Measurements from ENCODE around the gene C2CD2.
"Not testable (repeated sequence)": the region's sequence is repeated elsewhere in the genome, so short reads cannot be mapped to it uniquely, and the experiment has no call there.

The C2CD2 gene

DNA sequence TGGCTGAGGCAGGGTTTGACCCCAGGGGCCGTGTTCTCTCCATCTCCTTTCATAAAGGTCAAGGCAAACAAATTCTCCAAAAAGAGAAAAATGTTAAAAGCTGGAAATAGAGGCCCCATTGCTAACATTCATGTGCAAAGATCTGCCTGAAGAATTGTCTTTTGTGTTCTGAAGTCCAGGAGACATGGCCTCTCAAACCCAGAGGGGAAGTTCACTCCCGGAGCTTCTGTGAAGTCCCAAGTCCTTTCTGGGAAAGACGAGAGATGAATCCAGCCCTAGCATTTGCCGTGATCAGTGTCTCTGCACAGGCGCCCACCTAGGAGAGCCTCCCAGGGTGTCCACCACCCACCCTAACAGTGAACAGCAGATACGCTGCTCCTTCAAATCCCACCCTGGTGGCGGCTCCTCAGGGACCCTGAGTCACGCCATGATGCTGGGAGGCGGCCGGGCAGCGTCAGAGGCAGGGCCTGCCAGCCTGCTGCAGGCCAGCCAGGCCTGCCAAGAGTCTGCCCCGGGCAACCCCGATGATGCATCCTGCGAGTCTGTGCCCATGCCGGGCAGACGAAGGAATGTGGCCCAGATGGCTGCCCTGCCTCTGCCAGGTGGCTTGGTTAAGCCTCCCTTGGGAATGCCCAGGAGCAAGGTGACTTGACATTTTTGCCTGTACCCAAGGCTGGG, 5.2 kb upstream of the C2CD2 start:
- DNase-seq (ENCODE audit: low spot score): no peak

DNA sequence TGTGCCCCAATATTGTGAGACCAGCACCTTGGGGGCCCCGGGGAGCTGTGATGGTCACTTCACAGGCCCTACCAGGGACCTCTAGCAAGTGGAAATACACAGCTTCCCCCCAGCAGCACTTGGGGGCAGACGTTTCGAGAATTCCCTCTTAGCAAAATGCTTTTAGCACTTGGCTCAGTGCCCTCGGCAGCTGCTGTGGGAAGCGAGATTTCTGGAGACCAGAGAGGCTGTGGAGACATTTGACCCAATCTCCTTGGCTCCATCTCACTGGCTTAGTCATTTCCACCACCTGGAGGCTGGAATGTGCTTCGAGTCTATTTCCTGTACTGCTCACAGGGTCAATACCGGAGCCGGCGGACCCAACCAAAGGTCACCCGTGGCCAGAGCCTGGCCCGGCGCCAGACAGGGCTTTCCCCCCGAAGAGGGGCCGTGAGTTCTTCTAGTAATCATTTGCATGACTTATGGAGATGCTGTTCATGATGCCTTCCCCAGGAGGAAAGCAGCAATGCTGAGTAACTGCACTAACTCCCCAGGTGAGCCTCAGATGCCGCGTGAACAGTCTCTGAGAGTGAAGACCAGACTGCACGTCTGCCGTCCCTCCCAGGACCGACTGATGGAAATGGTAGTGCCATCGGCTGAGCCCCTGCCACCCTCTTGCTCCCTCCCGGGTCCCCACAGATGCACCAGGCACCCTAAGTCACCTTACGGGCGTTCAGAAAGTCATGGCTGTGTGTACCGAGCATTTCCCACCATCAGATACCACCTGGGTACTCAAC, 4.4 kb upstream of the C2CD2 start:
- peak; percentile 79 for DNase-seq (ENCODE audit: low spot score)

DNA sequence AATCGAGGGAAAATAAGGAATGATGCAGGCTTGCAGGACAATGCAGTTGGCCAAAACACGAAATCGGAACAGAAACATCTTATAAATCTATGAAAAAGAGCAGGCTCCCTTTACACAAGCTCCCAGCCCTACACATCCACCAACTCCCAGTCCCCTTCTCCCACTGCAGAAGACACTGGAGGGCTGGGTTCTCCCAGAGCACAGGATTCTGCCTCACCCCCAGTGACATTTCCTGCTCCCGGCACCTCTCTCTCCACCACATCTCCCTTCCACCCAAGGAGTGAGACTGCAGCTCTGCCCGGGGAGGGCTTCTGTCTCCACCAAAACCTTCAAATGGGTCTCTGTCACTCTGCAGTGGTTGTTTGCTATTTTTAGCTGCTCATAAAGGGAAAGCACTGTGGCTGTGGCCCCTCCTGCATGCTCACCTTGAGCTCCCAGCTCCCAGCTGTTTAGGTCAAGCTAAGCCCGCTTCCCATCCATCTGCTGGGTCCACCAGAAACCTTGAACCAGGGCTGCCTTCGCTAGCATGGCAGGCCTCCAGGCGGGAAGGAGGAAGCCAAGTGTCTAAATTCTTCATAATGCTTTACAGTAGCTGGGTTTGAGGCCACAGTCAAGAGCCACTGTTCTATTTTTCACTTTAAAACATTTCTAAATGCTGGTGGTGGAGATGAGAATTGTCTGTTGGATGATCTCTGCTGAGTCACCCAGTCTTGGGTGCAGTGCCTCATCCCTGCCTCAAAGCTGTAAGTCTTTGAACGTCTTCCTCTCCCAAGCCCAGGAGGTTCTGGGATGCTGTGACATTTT, 3.3 kb upstream of the C2CD2 start:
- peak; percentile 66 for DNase-seq (ENCODE audit: low spot score)

DNA sequence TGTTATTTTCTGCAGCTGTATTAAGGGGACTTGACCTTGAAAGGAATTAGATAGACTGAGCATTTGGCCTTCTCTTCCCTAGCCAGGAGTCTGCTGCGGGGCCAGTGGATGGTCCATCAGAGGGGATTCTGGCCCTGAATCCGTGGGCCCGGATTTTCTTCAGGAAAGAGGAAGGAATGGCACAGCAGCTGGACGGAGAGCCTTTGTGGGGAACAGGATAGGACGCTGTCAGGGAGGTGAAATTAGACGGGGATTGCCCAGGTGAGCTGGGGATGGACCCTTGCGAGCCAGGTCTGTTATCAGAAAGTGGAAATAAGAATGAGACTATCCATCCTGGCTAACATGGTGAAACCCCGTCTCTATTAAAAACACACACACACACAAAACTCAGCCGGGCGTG, 1.7 kb upstream of the C2CD2 start:
- DNase-seq (ENCODE audit: low spot score): no peak

DNA sequence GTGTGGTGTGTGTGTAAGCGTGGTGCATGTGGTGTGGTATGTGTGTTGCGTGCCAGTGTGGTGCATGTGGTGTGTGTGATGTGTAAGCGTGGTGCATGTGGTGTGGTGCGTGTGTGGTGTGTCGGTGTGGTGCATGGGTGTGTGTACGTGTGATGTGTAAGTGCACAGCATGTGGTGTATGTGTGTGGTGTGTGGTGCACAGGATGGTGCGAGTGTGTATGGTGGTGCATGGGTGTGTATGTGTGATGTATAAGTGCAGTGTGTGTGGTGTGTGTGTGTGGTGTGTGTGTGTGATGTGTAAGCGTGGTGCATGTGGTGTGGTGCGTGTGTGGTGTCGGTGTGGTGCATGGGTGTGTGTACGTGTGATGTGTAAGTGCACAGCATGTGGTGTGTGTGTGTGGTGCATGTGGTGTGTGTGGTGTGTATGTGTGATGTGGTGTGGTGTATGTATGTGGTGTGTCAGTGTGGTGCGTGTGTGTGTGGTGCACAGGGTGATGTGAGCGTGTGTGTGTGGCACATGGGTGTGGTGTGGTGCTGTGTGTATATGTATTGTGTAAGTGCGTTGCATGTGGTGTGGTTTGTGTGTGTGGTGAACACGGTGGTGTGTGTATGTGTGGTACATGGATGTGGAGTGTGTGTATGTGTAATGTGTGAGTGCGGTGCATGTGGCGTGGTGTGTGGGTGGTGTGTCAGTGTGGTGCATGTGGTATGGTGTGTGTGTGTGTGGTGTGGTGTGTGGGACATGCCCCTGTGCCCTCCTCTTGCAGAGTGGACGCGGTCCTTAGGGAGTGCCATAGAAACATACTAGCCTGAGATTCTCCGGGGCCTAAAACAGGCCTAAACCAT, 1.1 kb upstream of the C2CD2 start:
- DNase-seq (ENCODE audit: low spot score): no peak

DNA sequence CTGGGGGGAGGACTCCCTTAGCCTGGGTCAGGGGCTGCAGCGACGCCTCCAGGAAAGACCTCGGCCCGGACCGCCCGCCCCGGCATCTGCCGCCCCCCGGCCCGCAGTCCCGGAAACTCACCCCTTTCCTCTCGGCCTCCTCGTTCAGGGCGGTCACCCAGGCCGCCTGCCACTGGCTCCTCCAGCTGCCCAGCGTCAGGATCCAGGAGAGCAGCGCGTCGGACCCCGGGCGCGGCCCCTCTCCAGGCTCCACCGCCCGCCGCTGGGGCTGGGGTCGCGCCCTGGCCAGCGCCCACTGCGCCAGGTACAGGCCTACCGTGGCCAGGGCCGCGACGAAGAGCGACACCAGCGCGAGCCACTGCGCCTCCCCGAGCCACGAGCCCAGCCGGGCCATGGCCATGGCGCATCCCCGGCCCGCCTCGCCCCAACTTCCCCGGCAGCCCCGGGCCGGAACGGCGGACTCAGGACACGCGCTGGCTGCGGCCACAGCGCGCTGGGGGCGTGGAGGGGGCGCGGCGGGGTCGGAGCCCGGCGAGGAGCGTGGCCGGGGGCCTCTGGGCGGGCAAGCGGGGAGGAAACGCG, 478 bp downstream of the C2CD2 start:
- DNase-seq (ENCODE audit: low spot score): peak; percentile 68

DNA sequence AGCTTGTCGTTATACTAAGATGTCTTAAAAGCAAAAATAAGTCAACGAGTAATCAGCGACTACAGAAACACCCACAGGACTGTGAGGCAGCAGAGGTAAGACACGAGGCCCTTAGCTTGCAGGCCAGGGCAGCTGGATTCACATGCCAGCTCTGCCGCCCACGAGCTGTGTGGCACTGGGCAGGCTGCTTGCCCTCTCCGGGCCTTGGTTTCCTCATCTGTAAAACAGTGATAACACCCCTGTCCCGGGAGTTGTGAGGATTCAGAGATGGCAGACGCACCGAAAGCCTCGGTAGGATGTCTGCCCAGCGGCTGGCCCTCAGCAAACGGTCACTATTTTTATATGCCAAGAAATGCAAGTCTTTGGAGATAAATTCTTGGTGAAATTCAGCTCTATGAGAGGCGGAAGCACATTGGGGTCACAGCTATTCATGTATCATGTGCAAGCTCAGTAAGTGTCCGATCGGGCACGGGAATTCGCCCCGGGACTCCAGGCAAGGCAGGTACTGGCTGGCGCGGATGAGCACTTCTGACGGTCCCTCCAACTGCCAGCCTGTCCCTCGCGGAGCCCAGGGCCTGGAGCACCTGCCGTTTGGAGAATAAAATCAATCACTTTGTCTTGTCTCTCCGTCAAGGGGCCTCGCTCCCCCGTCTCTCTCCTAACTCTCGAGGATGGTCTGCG, 1.1 kb downstream of the C2CD2 start:
- DNase-seq (ENCODE audit: low spot score): no peak

DNA sequence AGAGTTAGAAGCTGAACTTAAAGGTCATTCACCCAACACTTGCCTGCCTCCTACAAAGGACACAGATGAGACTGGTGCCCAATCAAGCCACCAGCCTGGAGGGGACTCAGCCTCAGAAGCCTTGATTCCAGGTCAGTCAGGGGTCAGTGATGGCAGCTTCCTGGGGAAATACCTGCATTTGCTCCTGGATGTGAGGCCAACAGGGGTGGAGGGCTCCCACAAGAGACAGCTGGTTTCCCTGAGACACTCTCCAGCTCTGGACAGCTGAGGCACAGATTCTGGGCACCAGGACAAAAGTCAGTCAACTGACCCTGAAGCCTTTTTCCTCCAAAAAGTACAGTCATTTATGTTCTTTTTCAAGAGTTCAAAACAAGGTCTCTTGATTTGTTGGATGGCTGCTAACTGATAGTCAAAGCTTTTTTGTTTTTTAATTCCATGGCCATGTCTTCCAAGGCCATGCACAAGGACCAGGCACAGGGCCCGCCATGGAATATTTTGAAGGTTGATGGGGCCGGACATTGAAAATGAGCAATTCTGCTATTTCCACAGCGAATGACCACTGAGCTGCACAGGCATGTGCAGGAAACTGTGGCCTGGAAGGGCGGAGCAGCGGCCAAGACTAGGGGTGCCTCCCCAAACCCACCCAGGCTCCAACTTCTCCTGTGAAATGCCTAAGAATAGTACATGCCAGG, 1.8 kb downstream of the C2CD2 start:
- DNase-seq (ENCODE audit: low spot score): no peak

DNA sequence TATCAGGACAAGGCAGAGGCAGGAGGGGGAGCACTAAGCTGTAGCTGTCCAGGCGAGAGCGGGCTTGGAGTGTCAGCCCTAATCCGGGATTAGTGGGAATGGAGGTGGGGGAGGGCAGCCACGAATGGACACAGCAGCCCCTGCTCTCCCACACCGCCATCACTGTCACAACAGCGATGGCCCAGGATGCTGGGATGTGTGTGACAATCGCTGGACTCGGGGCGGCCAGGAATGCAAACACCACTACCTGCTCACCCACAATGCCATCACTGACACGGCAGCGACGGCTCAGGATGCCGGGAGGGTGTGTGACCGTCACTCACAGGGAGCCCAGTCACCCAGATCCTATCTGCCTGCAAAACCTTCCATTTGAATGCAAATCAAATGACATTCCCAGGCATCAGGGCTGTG, 2.9 kb downstream of the C2CD2 start:
- no peak for DNase-seq (ENCODE audit: low spot score)

DNA sequence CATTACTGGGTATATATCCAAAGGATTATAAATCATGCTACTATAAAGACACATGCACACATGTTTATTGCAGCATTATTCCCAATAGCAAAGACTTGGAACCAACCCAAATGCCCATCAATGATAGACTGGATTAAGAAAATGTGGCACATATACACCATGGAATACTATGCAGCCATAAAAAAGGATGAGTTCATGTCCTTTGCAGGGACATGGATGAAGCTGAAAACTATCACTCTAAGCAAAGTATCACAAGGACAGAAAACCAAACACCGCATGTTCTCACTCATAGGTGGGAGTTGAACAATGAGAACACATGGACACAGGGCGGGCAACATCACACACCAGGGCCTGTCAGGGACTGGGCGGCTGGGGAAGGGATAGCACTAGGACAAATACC, 4.2 kb downstream of the C2CD2 start:
- DNase-seq (ENCODE audit: low spot score): not testable (repeated sequence)

DNA sequence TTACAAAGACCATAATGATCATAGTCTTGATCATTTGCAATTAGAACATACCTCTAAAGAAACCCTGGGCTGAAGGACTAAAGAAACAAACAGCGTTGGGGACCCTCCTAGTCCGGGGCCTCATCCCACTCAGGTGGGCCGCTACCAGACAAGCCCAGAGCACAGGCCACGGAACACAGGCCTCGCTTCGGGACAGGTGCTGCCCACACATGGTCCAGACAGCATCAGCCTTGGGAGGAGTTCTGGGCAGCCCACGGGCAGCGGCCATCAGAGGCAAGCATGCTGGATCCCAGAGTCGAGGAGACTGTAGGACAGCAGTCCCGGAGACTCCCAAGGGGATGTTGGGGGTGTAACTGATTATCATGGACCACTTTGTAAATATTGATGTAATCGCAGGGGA, 4.9 kb downstream of the C2CD2 start:
- no peak for DNase-seq (ENCODE audit: low spot score)

DNA sequence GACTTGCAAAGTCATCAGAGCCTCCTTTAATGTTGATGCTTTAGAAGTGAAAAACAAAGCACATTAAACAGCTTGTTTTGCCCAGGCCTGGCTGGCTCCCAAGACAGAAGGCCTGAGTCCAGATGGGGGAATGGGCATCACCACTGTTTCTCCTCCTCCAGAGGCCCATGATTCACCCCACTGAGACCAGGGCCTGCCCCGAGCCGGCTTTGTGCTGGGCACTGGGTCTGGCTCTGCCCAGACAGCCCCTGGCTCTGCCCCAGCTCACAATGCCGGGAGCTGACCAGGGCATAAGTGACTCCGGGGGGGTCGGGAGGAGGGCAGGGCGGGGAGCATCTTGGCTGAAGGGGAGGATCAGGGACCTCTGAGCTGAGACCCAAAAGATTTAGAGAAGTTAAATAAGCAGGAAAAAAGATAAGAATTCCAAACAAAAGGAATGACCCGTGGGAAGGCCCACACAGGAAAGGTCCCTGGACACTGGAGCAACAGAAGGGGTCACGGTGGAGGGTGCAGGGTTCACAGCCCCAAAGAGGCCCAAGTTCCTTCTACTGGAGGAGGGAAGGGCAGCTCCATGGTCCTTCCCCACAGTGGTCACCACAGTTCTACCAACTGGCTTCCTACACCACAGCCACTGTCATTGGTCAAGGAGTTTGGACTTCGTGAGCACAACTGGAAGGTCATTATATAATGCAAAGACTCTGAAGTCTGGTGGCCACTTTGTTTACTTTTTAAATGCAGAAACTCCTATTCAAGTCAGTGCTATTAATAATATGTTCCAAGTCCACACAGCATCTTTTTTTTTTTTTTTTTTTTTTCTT, 5.5 kb downstream of the C2CD2 start:
- peak; percentile 69 for DNase-seq (ENCODE audit: low spot score)

DNA sequence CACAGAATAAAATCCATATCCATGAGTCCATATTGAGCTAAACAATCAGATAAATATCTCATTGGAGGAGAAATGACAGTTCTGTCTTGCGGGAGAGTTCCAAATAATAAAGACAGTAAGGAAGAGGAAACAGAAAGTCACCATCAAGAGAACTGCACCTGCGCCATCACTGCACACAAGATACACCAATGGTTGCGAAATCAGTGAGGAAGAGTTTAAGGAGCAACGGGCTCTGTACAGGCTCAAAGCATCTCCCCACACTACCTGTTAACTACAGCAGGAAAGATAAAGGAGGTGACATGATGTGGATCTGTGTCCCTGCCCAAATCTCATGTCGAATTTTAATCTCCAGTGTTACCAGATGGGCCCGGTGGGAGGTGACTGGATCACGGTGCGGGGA, 7.8 kb downstream of the C2CD2 start:
- DNase-seq (ENCODE audit: low spot score): no peak

DNA sequence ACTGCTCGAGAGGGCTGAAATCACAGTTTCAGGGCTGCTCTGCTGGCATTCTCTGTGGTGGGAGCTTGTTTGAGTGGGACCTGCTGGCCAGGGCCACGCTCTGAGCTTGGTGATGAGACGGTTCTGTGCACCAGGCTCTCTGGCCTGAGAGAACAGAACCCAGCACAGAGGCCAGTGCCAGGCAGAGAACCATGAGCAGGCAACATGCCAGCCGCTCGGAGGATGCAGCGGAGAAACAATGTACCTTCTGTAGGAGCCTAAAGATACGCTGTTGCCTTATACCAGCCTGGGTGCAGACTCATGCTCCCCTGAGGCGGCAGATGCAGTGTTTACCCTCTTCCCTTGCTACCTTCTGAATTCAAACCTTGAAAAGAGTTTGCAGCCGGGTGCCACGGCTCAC, 10.0 kb downstream of the C2CD2 start:
- DNase-seq (ENCODE audit: low spot score): no peak

DNA sequence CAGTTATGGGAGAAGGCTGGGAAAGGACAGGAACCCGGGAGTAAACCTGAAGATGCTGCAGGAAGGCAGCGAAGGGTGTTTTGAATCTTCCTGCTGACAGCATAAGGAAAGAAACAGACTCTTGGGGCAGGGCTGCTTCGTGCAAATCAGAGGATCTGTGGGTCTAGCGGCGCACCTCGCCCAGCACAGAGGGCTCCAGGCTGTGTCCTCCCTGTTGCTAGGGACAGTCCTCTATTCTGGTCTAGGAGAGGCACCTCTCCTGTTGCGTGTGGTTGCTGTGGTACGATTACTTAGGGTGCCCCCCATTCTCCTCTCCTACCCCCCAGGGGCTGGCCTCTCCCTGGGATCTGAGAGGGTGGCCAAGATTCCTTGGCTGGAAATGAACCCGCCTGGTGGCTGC, 11.4 kb downstream of the C2CD2 start:
- no peak for DNase-seq (ENCODE audit: low spot score)

DNA sequence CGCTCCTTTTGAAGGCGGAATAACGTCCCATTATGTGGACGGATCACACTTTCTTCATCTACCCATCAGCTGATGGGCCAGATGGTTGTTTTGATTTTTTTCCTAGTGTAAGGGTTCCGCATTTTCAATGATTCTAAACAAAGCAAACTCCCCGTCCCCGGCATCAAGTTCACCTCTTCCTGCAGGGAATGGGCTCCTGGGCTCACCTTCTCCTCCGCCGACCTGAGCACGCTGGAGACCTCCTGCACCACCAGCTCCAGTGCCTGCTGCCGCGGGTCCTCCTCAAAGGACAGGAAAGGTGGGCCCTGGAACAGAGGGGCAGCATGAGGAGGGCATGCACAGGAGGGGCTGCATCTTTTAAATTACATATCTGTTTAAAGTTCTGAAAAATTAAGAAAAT, 11.9 kb downstream of the C2CD2 start:
- DNase-seq (ENCODE audit: low spot score): no peak

DNA sequence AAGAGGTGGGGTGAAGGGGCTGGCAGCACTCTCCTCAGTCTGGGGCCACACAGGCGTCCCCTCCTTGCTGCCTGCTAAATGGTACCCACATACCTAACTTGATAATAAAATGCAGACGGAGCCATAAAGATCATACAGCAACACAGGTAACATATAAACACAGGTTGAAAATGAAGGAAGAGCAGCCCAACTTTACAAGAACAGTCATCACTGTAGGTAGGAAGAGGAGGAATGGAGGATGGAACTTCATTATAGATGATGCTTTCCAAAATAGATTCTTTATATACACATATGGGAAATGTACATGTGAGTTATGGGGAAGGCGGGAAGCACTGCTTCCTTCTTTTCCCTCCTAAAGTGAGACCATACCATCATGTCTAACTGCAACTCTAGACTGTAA, 13.4 kb downstream of the C2CD2 start:
- no peak for DNase-seq (ENCODE audit: low spot score)

DNA sequence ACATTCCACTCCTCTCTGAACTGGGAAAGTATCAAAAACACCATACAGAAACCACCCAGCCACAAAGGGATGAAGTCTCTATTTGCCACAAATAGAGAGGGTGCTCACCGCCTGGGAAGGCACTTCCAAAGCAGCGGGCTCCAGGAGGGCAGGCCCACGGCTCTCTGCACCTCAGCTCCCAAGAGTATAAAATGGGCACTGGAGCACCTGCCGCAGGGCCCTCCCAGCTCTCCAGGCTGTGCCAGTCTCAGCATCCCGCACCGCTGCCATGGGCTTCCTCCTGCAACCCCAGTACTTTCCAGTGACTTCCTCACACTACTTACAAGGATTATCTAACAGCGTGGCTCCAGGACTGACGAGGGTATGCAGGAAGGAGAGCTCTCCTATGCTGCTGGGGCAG, 14.4 kb downstream of the C2CD2 start:
- no peak for DNase-seq (ENCODE audit: low spot score)

DNA sequence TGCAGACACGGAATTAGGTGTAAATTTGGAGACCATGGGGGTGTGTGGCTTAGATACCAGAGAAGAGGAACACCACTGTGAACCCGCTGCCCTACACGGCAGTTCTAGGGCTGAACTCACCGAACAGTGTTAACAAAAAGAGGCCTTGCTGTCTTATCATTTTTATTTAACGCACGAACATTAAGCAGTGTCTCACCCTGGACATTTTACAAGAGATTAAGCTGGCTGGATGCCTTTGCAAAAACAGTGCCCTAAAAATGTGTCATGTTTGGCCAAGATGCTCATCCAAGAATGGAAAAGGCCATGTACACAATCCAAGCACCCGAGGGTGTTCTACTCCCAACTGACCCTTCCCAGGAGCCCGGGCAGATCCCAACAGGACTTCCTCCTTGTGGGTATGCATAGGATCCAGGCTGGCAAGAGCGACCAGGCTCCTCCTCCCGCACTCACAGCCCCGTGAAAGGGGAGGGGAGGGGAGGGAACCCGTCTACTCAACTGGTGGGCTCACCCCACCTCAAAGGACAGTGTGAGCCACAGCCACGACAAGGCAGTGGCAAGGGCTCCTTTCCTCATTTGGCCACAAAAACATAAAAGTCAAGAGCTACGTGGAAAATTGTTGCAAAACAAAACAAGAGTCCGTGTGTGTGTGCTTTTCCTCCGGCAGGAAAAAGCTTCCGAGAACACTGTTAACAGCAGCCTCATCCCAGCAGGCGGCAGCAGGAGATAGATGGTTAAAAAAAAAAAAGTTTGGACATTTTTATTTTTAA, 20.3 kb downstream of the C2CD2 start:
- DNase-seq (ENCODE audit: low spot score): peak; percentile 58

Data from AG20443 (cell line).